DND-41 (cell line): ENCODE results near the gene KDSR.

ENCODE experiments used
- CTCF ChIP-seq: IDR thresholded peaks from 2 replicates; pipeline ENCODE4 v1.5.1; 2012; ENCODE audit warnings: borderline replicate concordance, low read length, moderate library complexity, mild to moderate bottlenecking; ENCODE audit not compliant: poor library complexity, severe bottlenecking; ENCODE audit errors: extremely low read depth
- EZH2 ChIP-seq: IDR thresholded peaks from 3 replicates; pipeline ENCODE4 v1.6.1; 2012; ENCODE audit warnings: borderline replicate concordance, low read depth, mild to moderate bottlenecking, moderate library complexity, low read length, inconsistent platforms; ENCODE audit not compliant: severe bottlenecking

GRCh38 chr18:63287691-63288220, 79.2 kb downstream of the KDSR start:
- TF ChIP-seq CTCF (no peak), EZH2 (no peak)
